DMS153 (cell line): Measurements from ENCODE around the gene NAT14.

Source experiments
- DNase-seq: peaks from one replicate; lab custom pipeline; 2025; lab: John Stamatoyannopoulos, UW

NAT14 gene

GRCh38 chr19:55453511-55454260 is 31.3 kb upstream of the NAT14 start:
- DNase-seq = no peak

DNA sequence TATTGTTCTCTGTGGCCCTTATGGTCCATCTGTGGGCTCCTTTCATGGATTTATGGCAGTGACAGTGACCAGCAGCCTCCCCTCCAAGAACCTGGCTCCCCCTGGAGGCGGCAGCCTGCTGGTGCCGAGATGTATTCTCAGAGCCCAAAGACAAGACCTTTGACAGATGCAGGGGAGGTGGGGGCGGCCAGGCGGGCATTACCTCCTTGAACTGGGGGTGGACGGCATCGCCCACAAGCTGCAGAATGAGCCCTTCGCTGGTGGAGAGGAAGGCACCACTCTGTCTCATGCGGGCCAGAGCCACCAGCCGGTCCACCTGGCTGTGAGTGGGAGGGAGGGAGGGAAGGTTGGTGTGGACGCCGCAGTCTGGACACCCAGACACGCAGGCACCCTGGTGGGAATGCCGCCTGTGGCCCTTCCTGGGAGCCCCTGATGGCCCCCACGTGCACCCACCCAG is 30.2 kb upstream of the NAT14 start:
- DNase-seq = no peak

DNA sequence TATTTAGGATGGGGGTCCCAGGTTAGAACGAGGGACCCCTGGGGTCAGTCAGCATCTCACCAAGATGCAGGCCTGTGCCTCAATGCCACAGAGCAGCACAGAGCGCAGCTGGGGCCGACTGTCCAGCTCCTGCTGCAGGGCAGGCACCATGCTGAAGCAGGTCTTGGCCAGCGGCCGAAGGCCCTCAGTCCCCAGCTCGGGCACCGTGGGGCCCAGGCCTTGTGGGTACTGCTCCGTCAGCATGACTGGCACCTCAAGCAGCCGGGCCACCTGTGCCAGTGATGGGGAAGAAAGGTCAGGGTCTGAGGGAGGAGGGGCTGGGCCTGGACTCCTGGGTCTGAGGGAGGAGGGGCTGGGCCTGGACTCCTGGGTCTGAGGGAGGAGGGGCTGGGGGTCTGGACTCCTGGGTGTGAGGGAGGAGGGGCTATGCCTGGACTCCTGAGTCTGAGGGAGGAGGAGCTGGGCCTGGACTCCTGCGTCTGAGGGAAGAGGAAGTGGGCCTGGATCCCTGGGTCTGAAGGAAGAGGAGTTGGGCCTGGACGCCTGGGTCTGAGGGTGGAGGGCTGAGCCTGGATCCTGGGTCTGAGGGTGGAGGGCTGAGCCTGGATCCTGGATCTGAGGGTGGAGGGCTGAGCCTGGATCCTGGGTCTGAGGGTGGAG is 29.3 kb upstream of the NAT14 start:
- no peak for DNase-seq

GRCh38 chr19:55456347-55456746 is 28.6 kb upstream of the NAT14 start:
- no peak for DNase-seq

DNA sequence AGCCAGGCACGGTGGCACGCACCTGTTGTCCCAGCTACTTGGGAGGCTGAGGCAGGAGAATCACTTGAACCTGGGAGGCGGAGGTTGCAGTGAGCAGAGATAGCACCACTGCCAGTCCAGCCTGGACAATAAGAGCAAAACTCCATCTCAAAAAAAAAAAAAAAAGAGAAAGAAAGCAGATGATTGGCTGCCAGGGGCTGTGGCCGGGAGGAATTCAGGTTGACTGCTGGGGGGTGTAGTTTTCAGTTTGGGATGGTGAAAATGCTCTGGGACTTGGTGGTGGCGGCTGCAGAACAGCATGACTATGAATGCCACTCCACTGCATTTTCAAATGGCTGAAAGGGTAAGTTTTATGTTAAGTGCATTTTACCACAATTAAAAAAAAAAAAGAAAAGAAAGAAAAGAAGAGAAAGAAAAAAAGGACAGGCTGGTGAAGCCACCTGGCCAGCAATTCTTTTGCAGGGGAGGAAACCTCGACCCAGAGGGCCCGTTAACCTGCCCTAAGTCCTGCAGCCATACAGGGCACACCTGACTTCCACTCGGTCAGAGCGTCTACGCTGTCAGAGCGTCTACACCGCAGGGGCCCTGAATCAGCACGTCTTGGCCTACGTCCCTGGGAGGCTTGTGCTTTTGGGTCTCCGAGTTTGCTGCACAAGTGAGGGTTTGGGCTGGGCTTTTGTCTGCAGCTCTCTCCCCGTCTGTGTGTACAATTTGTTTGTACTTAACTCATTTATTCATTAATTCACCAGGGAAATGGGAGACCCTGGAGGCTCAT is 27.1 kb upstream of the NAT14 start:
- DNase-seq = no peak

DNA sequence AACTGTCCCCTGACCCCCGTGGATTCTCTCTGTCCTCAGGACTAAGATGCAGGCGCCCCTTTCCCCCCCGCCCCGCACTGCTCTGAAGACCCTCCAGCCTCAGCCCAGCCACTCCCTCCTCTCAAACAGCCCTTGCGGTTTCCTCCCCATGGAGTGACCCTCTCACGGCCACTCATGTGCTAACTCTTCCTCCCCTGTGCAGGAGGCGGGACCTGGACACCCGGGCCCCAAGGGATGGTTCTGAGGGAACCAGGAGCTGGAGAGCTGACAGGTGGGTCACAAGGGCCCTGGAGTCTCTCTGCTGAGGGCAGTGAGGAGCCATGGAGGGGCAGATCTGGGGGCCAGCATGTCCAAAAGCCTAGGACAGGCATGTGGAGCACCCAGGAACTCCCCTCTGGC is 25.4 kb upstream of the NAT14 start:
- DNase-seq = no peak

DNA sequence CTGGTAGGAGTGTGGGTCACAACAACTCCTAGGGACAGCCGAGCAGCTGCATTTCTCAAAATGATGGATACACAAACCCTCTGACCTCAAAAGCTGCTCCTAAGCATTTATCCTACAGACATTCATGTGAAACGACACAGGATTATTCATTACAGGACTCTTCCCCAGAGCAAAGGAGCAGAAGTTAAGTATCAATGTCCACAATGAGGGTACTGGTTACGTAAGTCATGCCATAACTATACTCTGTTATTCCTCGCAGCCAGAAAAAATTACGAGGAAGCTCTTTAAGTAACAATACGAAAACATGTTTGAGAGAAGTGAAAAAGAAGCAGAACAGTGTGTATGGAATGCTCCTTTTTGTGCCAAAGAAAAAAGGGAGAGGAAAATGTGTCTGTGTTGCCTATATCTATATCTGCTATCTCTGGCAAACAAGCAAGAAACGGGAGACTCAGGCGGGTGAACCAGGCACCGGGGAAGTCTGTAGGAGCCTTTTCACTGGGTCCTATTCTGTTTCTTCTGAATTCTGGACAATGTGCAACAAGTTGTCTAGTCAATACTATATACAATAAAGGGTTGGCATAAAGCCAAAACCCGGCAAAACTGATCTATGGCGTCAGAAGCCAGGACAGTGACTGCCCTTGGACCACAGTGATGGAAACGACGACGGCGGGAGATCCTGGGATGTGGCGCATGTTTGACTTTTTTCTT is 24.9 kb upstream of the NAT14 start:
- no peak for DNase-seq

DNA sequence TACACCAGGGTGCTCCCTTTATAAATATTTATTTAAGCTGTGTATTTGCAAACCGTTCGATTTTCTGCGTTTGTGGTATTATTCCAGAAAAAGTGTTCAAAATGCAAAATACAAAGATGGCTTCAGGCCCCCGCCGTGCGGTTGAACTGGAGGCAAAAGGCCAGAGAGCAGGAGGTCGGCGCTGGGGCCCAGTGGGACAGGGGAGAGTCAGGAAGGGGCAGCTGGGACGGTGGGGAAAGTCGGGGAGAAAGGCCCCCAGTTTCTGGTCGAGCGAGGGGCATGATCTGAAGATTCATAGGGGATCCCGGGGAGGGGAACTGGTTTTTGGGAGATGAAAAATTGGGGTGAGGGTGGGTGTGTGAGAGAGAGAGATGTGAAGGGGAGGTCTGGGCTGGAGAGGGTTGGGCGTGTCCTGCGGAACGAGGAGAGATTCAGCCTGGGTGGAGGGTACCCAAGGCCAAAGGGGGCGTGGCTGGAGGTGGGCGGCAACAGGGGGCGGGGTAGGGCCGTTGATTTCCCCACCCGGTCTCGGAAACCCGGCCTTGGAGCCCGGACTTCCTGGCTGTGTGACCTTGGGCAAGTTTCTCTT is 24.2 kb upstream of the NAT14 start:
- peak; percentile 57 for DNase-seq

- DNase-seq = peak; percentile 99
Measured at GRCh38 chr19:55461259-55461973, 23.6 kb upstream of the NAT14 start, which contains the start of gene ISOC2. Gene ISOC2, minus strand, starts transcription at chr19:55461642. Its CDS starts 5,156 bp downstream, at chr19:55456486.

- DNase-seq = peak; percentile 9
Measured at GRCh38 chr19:55461974-55462626, 22.9 kb upstream of the NAT14 start.

DNA sequence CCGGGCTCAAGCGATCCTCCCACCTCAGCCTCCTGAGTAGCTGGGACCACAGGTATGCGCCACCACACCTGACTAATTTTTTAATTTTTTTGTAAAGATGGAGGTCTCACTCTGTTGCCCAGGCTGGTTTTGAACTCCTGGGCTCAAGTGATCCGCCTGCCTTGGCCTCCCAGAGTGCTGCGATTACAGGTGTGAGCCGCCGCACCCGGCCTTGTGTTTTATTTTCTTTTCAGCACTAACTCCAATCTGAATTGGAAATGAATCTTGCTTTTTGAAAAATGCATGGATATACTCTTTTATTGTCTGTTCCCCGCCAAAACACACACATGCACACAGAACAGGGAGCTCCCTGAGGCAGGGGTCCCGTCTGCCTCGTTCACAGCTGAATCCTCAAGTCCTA is 22.3 kb upstream of the NAT14 start:
- no peak for DNase-seq

DNA sequence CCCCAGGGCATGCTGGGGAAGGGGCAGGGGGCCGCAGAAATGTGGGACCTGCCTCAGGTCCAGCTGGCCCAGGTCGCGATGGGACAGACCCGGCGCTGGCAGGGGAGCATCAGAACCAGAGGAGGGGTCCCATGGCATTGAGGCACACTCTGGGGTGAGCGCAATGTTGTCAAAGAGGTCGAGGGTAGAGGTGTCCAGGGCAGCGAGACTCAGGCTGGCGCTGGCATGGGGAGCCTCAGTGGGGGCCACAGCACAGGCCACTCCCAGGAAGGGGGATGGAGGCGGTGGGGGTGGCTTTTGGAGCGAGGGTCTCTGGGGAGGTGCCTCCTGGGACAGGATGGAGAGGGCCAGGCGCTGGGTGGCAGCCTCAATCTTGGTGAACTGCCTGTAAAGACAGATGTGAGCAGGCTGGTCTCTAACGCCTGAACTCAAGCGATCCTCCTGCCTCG is 21.4 kb upstream of the NAT14 start:
- DNase-seq = no peak

DNA sequence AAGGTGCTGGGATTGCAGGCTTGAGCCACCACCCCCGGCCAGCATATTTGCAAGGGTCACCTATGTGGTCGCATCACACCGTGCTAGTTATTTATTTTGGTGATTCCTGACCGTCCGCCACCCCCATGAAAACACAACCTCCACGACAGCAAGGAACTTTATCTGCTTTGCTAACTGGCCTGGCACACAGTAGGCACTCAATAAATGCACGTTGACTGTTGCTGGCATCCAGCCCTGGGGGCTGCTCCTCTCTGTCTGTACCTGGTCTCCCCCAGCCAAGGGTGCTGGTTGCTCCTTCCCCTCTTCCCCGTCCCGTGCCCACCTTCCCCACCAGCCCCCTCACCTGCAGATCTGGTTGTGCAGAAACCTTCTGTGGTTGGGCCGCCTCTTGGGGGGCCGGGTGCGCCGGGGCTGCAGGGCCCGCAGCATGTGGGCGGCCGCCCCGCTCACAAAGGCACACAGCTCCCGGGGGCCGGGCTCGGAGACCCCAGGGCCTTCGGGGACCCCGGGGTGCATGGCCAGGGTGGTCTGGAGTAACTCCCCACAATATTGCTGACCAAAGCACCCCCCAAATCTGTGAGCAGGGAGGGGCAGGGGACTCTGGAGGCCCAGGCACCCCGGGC is 20.8 kb upstream of the NAT14 start:
- no peak for DNase-seq

DNA sequence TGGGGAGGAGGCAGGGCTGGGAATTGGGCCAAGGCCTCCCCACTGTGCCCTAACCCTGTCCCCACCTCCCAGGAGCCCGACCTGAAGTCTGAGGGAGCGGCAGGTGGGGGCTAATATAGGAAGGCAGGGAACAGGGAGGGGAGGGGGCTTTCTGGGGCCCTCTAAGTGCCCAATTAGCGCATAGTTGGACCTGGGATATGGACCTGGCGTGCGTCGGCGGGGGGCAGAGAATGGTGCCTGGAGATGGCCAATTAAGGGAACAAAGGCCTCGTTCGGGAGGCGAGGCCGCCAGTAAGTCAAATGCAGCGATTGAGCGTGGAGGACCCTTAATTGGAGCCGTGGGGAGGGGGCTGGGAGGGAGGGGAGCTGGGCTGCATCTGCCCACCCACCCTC is 20.3 kb upstream of the NAT14 start, which contains the start of gene C19orf85:
C19orf85 (minus strand) TSS at position 90 of the 393 bp plus-strand sequence. CDS start 197 bp downstream, outside the sequence.
- no peak for DNase-seq

DNA sequence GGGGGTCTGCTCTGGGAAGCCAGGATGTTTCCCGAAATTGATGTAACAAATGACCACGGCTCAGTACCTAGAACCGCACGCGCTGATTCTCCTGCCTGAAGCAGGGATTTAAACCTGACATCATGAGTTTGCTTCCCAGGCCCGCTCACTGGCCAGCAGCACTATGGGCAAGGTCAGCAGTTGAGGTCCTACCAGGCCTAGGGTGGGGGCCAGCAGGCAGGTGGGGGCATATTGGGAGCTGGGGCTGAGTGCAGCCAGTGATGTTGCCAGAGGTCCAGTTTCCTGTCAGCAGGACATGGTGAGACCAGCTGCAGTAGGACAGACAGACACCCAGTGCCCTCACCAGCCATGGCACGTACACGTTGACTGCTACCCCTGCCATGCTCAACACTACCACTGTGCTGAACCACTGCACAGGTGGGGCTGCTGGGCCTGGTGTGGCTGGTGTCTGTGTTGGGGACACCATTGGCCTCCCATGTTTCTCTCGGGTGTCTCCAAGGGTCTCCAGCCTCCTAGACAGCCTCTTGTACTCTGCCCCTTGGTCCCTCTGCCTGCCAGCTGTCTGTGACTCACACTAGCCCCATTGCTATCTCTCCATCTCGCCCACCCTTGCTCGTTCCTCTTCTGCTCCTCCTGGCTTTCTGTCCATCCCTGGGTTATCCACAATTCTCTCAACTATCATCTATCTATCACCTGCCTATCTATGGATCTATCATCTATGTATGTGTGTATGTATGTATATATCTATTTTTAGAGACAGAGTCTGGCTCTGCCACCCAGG is 19.3 kb upstream of the NAT14 start:
- no peak for DNase-seq

GRCh38 chr19:55466241-55466614 is 18.8 kb upstream of the NAT14 start:
- no peak for DNase-seq

DNA sequence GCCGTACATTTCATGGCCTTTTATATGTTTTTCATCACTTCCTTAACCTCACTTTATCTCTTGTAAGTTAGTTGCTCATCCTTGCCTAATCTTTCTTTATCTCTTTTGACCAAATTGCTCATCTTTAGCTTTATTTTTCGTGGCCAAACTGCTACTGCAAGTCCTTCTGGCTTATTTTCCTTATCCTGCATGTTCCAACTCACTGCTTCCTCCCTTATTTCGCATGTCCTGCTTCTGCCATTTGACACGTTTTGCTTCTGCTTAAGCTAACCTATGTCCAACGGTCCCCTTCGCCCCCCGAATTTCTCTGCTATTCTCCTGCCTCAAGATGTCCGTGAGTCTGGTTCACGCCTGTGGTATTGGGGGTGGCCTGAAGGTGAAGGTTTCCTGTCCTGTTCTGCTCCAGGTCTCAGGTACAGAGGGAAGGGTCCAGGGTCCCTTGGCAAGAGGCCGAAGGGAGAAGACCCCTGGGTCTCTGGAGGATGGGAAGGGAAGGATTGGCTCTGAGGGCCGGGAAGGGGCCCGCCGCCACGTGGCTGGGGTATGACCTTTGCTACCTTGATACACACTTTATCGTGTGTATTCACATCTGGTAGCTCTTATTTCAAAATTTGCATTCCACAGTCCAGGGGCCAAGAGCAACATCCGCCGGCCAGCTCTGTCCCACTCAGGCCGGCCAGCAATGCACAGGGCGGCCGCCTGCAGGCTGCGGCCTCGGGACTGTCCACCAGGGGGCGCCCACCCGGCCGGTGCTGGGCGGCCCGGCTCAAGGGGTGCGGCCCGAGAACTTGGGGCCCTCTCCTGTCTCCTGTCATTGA is 17.5 kb upstream of the NAT14 start:
- DNase-seq = no peak

DNA sequence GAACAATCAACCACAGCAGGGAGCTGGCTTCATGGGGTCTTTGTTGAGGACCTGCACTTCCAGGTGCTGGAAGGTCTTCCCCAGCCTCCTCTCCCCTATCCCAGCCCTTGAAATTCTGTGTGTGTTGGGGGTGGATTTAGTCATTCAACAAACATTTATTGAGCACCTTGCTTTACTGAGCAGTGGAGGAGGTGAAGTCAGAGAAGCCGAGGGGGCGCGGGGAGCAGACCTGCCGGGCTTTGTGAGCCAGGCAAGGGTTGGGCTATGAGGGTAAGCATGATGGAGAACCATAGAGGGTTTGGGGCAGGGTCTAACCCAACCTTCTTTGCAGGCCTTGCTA is 17.0 kb upstream of the NAT14 start:
- no peak for DNase-seq
